GM12801 (cell line): Measurements from ENCODE around the gene COLGALT1.

ENCODE experiments used
- CTCF ChIP-seq: IDR thresholded peaks from one replicate; pipeline ENCODE4 v1.5.1; 2011; ENCODE audit warnings: control low read depth; ENCODE audit not compliant: insufficient read length; ENCODE audit errors: extremely low read depth

The COLGALT1 gene

GRCh38 chr19:17519967-17520366, 35.5 kb upstream of the COLGALT1 start:
- no peak for TF ChIP-seq CTCF

- TF ChIP-seq CTCF: no peak
These were observed 34.6 kb upstream of the COLGALT1 start for GRCh38 chr19:17520865-17521264.

GRCh38 chr19:17522988-17523872, 32.2 kb upstream of the COLGALT1 start:
- TF ChIP-seq CTCF: no peak

- TF ChIP-seq CTCF: no peak
These were observed 30.8 kb upstream of the COLGALT1 start for GRCh38 chr19:17524651-17525050.

GRCh38 chr19:17525141-17525540, 30.3 kb upstream of the COLGALT1 start:
- no peak for TF ChIP-seq CTCF

- no peak for TF ChIP-seq CTCF
These were observed 28.5 kb upstream of the COLGALT1 start for GRCh38 chr19:17526922-17527321.

- no peak for TF ChIP-seq CTCF
These were observed 28.1 kb upstream of the COLGALT1 start for GRCh38 chr19:17527326-17527725.

- no peak for TF ChIP-seq CTCF
These were observed 26.8 kb upstream of the COLGALT1 start for GRCh38 chr19:17528610-17529009.
